Lung (tissue), 12 donors: ENCODE measurements around the gene FAM163B. TPM values are rescaled to one million over a fixed set of nuclear protein-coding genes. Genes with fewer than 3 reads are reported as not detected.

Experiments used
- ATAC-seq: fragments of 200-7000 bp; cut with Tn5 transposase; one replicate; pipeline ENCODE4 v1.9.1; 2020; ENCODE audit warnings: moderate number of reproducible peaks; ENCODE audit not compliant: insufficient read depth, low FRiP score
- DNase-seq, 3 donors: peaks; one replicate each; pipeline ENCODE4 v3.0.0-alpha.2; 2013 to 2017
- H3K27ac ChIP-seq, 2 donors: one replicate each; pipeline ENCODE4 v1.5.1; 2013; ENCODE audit warnings: mild to moderate bottlenecking in 2 of 2, moderate library complexity in 2 of 2, control low read depth in 1 of 2, inconsistent platforms in 1 of 2, low read depth in 1 of 2, low read length in 1 of 2
- H3K27me3 ChIP-seq, 3 donors: one replicate each; pipeline ENCODE4 v1.5.1; 2013; ENCODE audit warnings: low read length in 2 of 3; ENCODE audit not compliant: control insufficient read depth in 3 of 3, insufficient read depth in 3 of 3
- H3K36me3 ChIP-seq, 4 donors: one replicate each; pipeline ENCODE4 v1.5.1; 2013; ENCODE audit warnings: low read length in 4 of 4, mild to moderate bottlenecking in 1 of 4, moderate library complexity in 1 of 4; ENCODE audit not compliant: control insufficient read depth in 4 of 4, insufficient read depth in 4 of 4
- H3K4me1 ChIP-seq, 5 donors: one replicate each; pipeline ENCODE4 v1.5.1; 2013; ENCODE audit warnings: low read length in 5 of 5, mild to moderate bottlenecking in 2 of 5, moderate library complexity in 1 of 5; ENCODE audit not compliant: control insufficient read depth in 5 of 5, insufficient read depth in 5 of 5
- H3K4me3 ChIP-seq: one replicate; pipeline ENCODE4 v1.5.1; 2013; ENCODE audit warnings: mild to moderate bottlenecking, control low read depth, moderate library complexity
- H3K9ac ChIP-seq, 2 donors: one replicate each; pipeline ENCODE4 v1.5.1; 2013; ENCODE audit warnings: low read length in 2 of 2, control low read depth in 1 of 2; ENCODE audit not compliant: insufficient read depth in 1 of 2
- H3K9me3 ChIP-seq, 4 donors: one replicate each; pipeline ENCODE4 v1.5.1; 2013; ENCODE audit warnings: low read length in 3 of 4, mild to moderate bottlenecking in 1 of 4, moderate library complexity in 1 of 4; ENCODE audit not compliant: control insufficient read depth in 4 of 4, insufficient read depth in 3 of 4
- CTCF ChIP-seq: IDR thresholded peaks from 2 replicates; pipeline ENCODE4 v1.5.1; 2012; ENCODE audit warnings: mild to moderate bottlenecking; ENCODE audit errors: control extremely low read depth, extremely low read depth
- WGBS, 2 donors: extraction: QIAGEN DNeasy Blood & Tissue Kit; methylation state at CpG; one replicate each; pipeline ENCODE4 v1.1.7; 2013; 5-methylcytosine and 5-hydroxymethylcytosine counted together
- polyA plus RNA-seq, 2 donors: library from polyadenylated mRNA; stranded (reverse); fragments of 200-250 nt; gene quantifications; one replicate each; pipeline ENCODE4 v1.2.1, GENCODE V29; 2013
- total RNA-seq, 2 donors: library from RNA; depleted of rRNA in 1 of 2; stranded (reverse); fragments of >200 nt in 1 of 2; gene quantifications; one replicate each; pipeline ENCODE4 v1.2.1, GENCODE V29; 2014 to 2021
- donor health status: control.
- donor health status: control.
- donor health status: Bipolar disorder and iron deficiency.
- donor health status: healthy.
- donor health status: DM: yes; HTN: yes; CAD: no.

Gene FAM163B
- total and polyA plus RNA-seq, 4 donors: 0.10 to 0.51 (median 0.16) TPM; not detected in 1

DNA sequence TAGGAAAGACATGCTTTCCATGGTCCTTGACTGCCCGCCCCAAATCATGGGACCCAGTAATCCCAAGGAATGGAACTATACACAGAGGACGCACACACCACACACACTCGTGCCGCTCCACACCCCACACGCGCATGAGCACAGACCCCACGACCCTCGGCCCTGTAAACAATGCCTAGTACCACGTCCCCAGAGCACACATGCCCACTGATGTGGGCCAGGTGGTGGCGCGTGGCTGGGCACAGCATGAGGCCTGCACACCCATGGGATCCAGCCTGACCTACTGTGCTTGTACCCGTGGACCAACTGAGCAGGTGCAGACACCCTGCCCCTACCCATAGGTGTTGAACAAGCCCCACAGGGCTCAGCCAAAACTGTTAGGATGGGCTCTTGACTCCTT lies 27.7 kb upstream of the FAM163B start:
- DNase-seq (no peak), ATAC-seq (no peak)
- Histone ChIP-seq H3K9me3 (no peaks in the 10 kb centered on the region), H3K4me3 (no peak overlapping the region), H3K36me3 (no peaks in the 10 kb centered on the region), H3K27me3 (no peaks in the 10 kb centered on the region), H3K9ac (no peak overlapping the region), H3K4me1 (peaks cover 0 to 27% (median 2%) of the 10 kb centered on the region in 5 donors), H3K27ac (no peak overlapping the region)
- WGBS, 2 donors: 88 to 90% methylated on average over 12 of the region's 12 CpGs
- no peak for TF ChIP-seq CTCF

DNA sequence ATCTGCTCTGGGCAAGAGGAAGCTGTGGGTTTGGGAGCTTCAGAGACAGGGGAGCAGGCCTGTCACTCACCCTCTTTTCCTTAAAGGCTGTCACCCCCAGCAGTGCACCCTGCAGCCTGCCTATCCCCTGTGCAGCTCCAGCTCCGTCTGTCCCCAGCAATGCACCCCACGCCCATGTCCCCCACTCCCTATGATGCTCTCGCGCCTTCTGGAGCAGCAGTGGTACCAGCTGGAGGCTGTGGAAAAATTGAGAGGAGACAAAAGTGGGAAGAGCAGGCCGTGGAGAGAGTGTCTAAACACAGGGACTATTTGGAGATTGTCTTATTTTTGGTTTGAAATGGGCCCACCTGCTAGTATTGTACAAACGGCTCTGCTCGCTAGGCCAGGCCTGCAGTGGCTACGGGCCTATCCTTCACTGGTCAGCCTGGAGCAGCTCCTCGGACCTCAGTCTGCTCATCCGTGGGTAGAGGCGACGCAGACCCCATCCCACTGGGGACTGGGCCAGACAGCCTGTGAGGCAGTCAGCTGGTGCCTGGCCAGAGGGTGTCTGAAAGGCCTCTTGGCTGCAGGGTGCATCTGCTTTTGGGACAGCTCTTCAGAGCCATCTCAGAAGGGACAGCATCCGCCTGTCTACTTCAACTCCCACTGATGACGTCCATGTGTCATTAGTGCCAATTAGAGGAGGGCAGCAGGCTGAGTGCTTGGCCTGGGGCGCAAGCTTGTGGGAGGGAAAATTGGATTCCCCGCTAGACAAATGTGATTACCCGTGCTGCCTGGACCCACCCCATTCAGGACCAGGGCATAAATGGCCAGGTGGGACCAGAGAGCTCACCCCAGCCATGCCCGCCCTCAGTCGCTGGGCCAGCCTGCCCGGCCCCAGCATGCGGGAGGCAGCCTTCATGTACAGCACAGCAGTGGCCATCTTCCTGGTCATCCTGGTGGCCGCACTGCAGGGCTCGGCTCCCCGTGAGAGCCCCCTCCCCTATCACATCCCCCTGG lies 26.6 kb upstream of the FAM163B start, which contains the start of gene DBH:
Gene DBH, plus strand, starts transcription at position 831 of the 999 bp plus-strand sequence. Its CDS starts 9 bp downstream, at position 840.
- Histone ChIP-seq H3K36me3 (no peaks in the 10 kb centered on the region), H3K9me3 (no peaks in the 10 kb centered on the region), H3K9ac (no peak within 1 kb of the TSS), H3K4me3 (no peak within 1 kb of the TSS), H3K4me1 (peaks cover 0 to 27% (median 2%) of the 10 kb centered on the region in 5 donors), H3K27me3 (no peaks in the 10 kb centered on the region), H3K27ac (no peak within 1 kb of the TSS)
- ATAC-seq: no peak
- WGBS, 2 donors: 90 to 93% methylated on average over 23 to 24 of the region's 24 CpGs
- no peak for DNase-seq
- TF ChIP-seq CTCF: no peak

- no peak for ATAC-seq
- 55 to 64% methylated on average over 6 of the region's 6 CpGs for WGBS, 2 donors
Observed at GRCh38 chr9:133635098-133635497, 25.9 kb upstream of the FAM163B start.

More at GRCh38 chr9:133635098-133635497, 25.9 kb upstream of the FAM163B start:
- H3K9ac ChIP-seq: no peak overlapping the region
- no peak overlapping the region for H3K4me3 ChIP-seq
- no peaks in the 10 kb centered on the region for H3K9me3 ChIP-seq
- no peak for TF ChIP-seq CTCF
- no peaks in the 10 kb centered on the region for H3K36me3 ChIP-seq
- peaks cover 0 to 27% (median 2%) of the 10 kb centered on the region in 5 donors for H3K4me1 ChIP-seq
- no peak overlapping the region for H3K27ac ChIP-seq
- DNase-seq: peak; percentile 45 to 68 (median 62)
- no peaks in the 10 kb centered on the region for H3K27me3 ChIP-seq
